IMR-90 (cell line): Measurements from ENCODE around the gene CCNL2. TPM values are rescaled to one million over a fixed set of nuclear protein-coding genes. Genes with fewer than 3 reads are reported as not detected.
"Not testable (repeated sequence)": the region's sequence is repeated elsewhere in the genome, so short reads cannot be mapped to it uniquely, and the experiment has no call there.

Experiments
- ATAC-seq: fragments of 200-7000 bp; cut with Tn5 transposase; 2 replicates; pipeline ENCODE4 v1.9.1; 2020; ENCODE audit warnings: low read depth, mild to moderate bottlenecking, moderate library complexity
- BruUV-seq: library from RNA; stranded (reverse); fragments of 400-500 nt; replicated peaks from 2 replicates; lab custom pipeline; 2021; lab: Mats Ljungman, UMichigan
- CTCF ChIA-PET: fragments of 300-600 bp; formaldehyde crosslinking; extraction: SDS; loops from one replicate; lab custom pipeline; 2021; ENCODE audit warnings: antibody characterized with exemption; lab: Yijun Ruan, JAX
- POLR2A ChIA-PET: fragments of 300-600 bp; sonication (Branson Sonifier 250); formaldehyde crosslinking; loops from one replicate; lab custom pipeline; 2022; ENCODE audit warnings: antibody characterized with exemption; ENCODE audit not compliant: unreplicated experiment; lab: Charles Lee
- DNase-seq: peaks from one replicate; pipeline ENCODE4 v3.0.0; 2013
- H2AFZ ChIP-seq: replicated peaks from 2 replicates; pipeline ENCODE3; 2013; ENCODE audit warnings: low read length, mild to moderate bottlenecking; ENCODE audit not compliant: poor library complexity
- H2AK5ac ChIP-seq: 2 replicates; pipeline ENCODE4 v1.6.1; 2013; ENCODE audit warnings: low read depth, low read length, inconsistent platforms
- H2AK9ac ChIP-seq: replicated peaks from 2 replicates; pipeline ENCODE3; 2013; ENCODE audit warnings: mild to moderate bottlenecking, low read depth, low read length, moderate library complexity; ENCODE audit not compliant: poor library complexity
- H2BK120ac ChIP-seq: 2 replicates; pipeline ENCODE4 v1.6.1; 2013; ENCODE audit warnings: low read depth, low read length, inconsistent platforms
- H2BK15ac ChIP-seq: 3 replicates; pipeline ENCODE4 v1.6.1; 2013; ENCODE audit warnings: low read depth, low read length, inconsistent platforms
- H2BK20ac ChIP-seq: 2 replicates; pipeline ENCODE4 v1.6.1; 2013; ENCODE audit warnings: low read depth, mild to moderate bottlenecking, inconsistent platforms, low read length, moderate library complexity
- H2BK5ac ChIP-seq: 2 replicates; pipeline ENCODE4 v1.6.1; 2013; ENCODE audit warnings: mild to moderate bottlenecking, low read depth, low read length, inconsistent platforms; ENCODE audit not compliant: poor library complexity, severe bottlenecking
- H3K14ac ChIP-seq: replicated peaks from 2 replicates; pipeline ENCODE4 v1.6.1; 2013; ENCODE audit warnings: low read depth, low read length, inconsistent platforms
- H3K18ac ChIP-seq: 2 replicates; pipeline ENCODE4 v1.6.1; 2013; ENCODE audit warnings: low read depth, low read length, control low read depth
- H3K23ac ChIP-seq: 2 replicates; pipeline ENCODE4 v1.6.1; 2013; ENCODE audit warnings: low read depth, low read length, inconsistent platforms
- H3K27ac ChIP-seq: 2 replicates; pipeline ENCODE4 v1.5.1; 2013; ENCODE audit warnings: mild to moderate bottlenecking, control low read depth, low read length; ENCODE audit not compliant: insufficient read depth
- H3K27me3 ChIP-seq: 2 replicates; pipeline ENCODE4 v1.6.1; 2013; ENCODE audit warnings: low read length; ENCODE audit not compliant: control insufficient read depth, insufficient read depth
- H3K36me3 ChIP-seq: 2 replicates; pipeline ENCODE4 v1.6.1; 2013; ENCODE audit warnings: low read length, mixed read lengths; ENCODE audit not compliant: control insufficient read depth, insufficient read depth
- H3K4ac ChIP-seq: 2 replicates; pipeline ENCODE4 v1.6.1; 2013; ENCODE audit warnings: low read depth, low read length, inconsistent platforms
- H3K4me1 ChIP-seq: 2 replicates; pipeline ENCODE4 v1.6.1; 2013; ENCODE audit warnings: low read length, mixed read lengths; ENCODE audit not compliant: control insufficient read depth, insufficient read depth
- H3K4me2 ChIP-seq: 2 replicates; pipeline ENCODE4 v1.6.1; 2013; ENCODE audit warnings: low read depth, mild to moderate bottlenecking, control low read depth, low read length, moderate library complexity
- H3K4me3 ChIP-seq: 2 replicates; pipeline ENCODE4 v1.5.1; 2013; ENCODE audit warnings: low read depth, mild to moderate bottlenecking, control low read depth, low read length, moderate library complexity; ENCODE audit not compliant: insufficient read depth
- H3K56ac ChIP-seq: 2 replicates; pipeline ENCODE4 v1.6.1; 2013; ENCODE audit warnings: low read length, inconsistent platforms; ENCODE audit not compliant: insufficient read depth; ENCODE audit errors: extremely low read depth
- H3K79me1 ChIP-seq, 2 experiments: 2 replicates each; pipeline ENCODE4 v1.6.1; 2013; ENCODE audit warnings: low read length in 2 of 2, inconsistent platforms in 1 of 2, low read depth in 1 of 2
- H3K9ac ChIP-seq: 2 replicates; pipeline ENCODE4 v1.6.1; 2013; ENCODE audit warnings: low read depth, low read length, control low read depth
- H3K9me1 ChIP-seq: 2 replicates; pipeline ENCODE4 v1.6.1; 2013; ENCODE audit warnings: low read length, inconsistent platforms; ENCODE audit not compliant: insufficient read depth
- H3K9me3 ChIP-seq: 2 replicates; pipeline ENCODE4 v1.6.1; 2013; ENCODE audit warnings: low read length; ENCODE audit not compliant: control insufficient read depth, insufficient read depth
- H4K20me1 ChIP-seq: 2 replicates; pipeline ENCODE4 v1.6.1; 2013; ENCODE audit warnings: low read length, inconsistent platforms; ENCODE audit not compliant: insufficient read depth
- H4K5ac ChIP-seq: 2 replicates; pipeline ENCODE4 v1.6.1; 2013; ENCODE audit warnings: mild to moderate bottlenecking, low read depth, low read length, control low read depth
- H4K8ac ChIP-seq, 2 experiments: 2 replicates each; pipeline ENCODE4 v1.6.1; 2013; ENCODE audit warnings: low read depth in 2 of 2, low read length in 2 of 2, control low read depth in 1 of 2, inconsistent platforms in 1 of 2
- H4K91ac ChIP-seq: 2 replicates; pipeline ENCODE4 v1.6.1; 2013; ENCODE audit warnings: low read depth, low read length, inconsistent platforms; ENCODE audit not compliant: insufficient read depth
- WGBS, 2 experiments: methylation state at CpG; one replicate each; pipeline versions ENCODE4 v1.1.5 to v1.1.7; 2013; ENCODE audit warnings: missing lambda C conversion rate in 2 of 2; ENCODE audit not compliant: insufficient read length in 1 of 2; ENCODE audit errors: extremely low coverage in 2 of 2; 5-methylcytosine and 5-hydroxymethylcytosine counted together
- dilution Hi-C: fragments of 300-500 bp; cut with HindIII; formaldehyde crosslinking; loops from one replicate; pipeline ENCODE4 v1.14.3; 2018; ENCODE audit warnings: low sequenced_read_pairs; ENCODE audit not compliant: unreplicated experiment
- in situ Hi-C: fragments of 300-500 bp; cut with MboI; formaldehyde crosslinking; loops from 3 replicates; pipeline ENCODE4 v1.14.3; 2019; ENCODE audit warnings: low sequenced_read_pairs, inconsistent platforms, mixed read lengths
- intact Hi-C: fragments of 100-400 bp; cut with micrococcal nuclease; formaldehyde crosslinking; loops from 2 replicates; pipeline ENCODE4 v1.10.0; 2022
- polyA plus RNA-seq, 3 experiments: library from polyadenylated mRNA; depleted of rRNA; stranded (reverse); fragments of >200 nt; gene quantifications; 2 replicates each; pipeline ENCODE4 v1.2.3, GENCODE V29; 2012; ENCODE audit warnings: low replicate concordance in 1 of 3
- total RNA-seq: library from RNA; depleted of rRNA; stranded (reverse); fragments of >200 nt; gene quantifications from 2 replicates; pipeline ENCODE4 v1.2.3, GENCODE V29; 2012

CCNL2 gene
- total and polyA plus RNA-seq, 2 of the 4 experiments (the other 2 are of a cell fraction) = 53.9 to 239 TPM

DNA sequence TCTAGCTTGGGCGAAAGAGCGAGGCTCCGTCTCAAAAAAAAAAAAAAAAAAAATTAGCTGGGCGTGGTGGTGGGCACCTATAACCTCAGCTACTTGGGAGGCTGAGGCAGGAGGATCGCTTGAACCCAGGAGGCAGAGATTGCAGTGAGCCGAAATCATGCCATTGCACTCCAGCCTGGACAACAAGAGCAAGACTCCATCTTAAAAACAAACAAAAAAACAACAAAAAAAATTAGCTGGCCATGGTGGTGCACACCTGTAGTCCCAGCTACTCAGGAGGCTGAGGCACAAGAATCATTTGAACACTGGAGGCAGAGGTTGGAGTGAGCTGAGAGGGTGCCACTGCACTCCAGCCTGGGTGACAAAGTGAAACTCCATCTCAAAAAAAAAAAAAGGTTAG lies 29.8 kb upstream of the CCNL2 start:
- H3K9me1 ChIP-seq, H3K9me3 ChIP-seq, H3K23ac ChIP-seq, H3K9ac ChIP-seq, H2AK9ac ChIP-seq, BruUV-seq, H4K8ac ChIP-seq, POLR2A ChIA-PET, DNase-seq, H4K91ac ChIP-seq, H3K4ac ChIP-seq, H3K14ac ChIP-seq, in situ Hi-C loops, H3K27ac ChIP-seq, H3K36me3 ChIP-seq, dilution Hi-C loops, H2AFZ ChIP-seq, H3K79me1 ChIP-seq, H3K56ac ChIP-seq, H4K5ac ChIP-seq, H3K4me3 ChIP-seq, H2BK120ac ChIP-seq, CTCF ChIA-PET, H2BK20ac ChIP-seq, intact Hi-C loops, H2BK5ac ChIP-seq, H4K20me1 ChIP-seq, H3K18ac ChIP-seq, H2AK5ac ChIP-seq, H3K27me3 ChIP-seq, H2BK15ac ChIP-seq, ATAC-seq, H3K4me2 ChIP-seq: not testable (repeated sequence)
- peaks cover 20% of the 10 kb centered on the region for H3K4me1 ChIP-seq
- WGBS, 2 experiments = 100% methylated on average over 3 of the region's 6 CpGs; no CpG with 5 or more reads in 1 of the 2 experiments
